Measurements from ENCODE around the gene SIN3A. TPM values are rescaled to one million over a fixed set of nuclear protein-coding genes. Genes with fewer than 3 reads are reported as not detected.

Gene SIN3A
- total RNA-seq, 2 donors from 2014 or later: 51.4 to 54.3 TPM

- intact Hi-C loops (cut with DNase I): no loop called here
- H3K27ac ChIP-seq: no peak overlapping the region
- DNase-seq: no peak
- no peaks in the 10 kb centered on the region for H3K36me3 ChIP-seq
- no peaks in the 10 kb centered on the region for H3K27me3 ChIP-seq
- no peak for TF ChIP-seq CTCF (IDR thresholded peaks at IDR 0.05)
- no peak overlapping the region for H3K4me3 ChIP-seq
- no peaks in the 10 kb centered on the region for H3K9me3 ChIP-seq
- H3K9ac ChIP-seq (ENCODE audit: low read depth in 2 of 2, low read length in 2 of 2): no peak overlapping the region
- H3K4me1 ChIP-seq: no peaks in the 10 kb centered on the region
Observed at GRCh38 chr15:75329571-75329970, 121.9 kb downstream of the SIN3A start.

GRCh38 chr15:75328493-75329314 is 122.8 kb downstream of the SIN3A start:
- DNase-seq: no peak
- Histone ChIP-seq H3K4me1 (no peaks in the 10 kb centered on the region), H3K36me3 (no peaks in the 10 kb centered on the region), H3K9ac (ENCODE audit: low read depth in 2 of 2, low read length in 2 of 2) (no peak overlapping the region), H3K27me3 (no peaks in the 10 kb centered on the region), H3K4me3 (no peak overlapping the region), H3K9me3 (no peaks in the 10 kb centered on the region), H3K27ac (no peak overlapping the region)
- intact Hi-C loops (cut with DNase I): no loop called here
- TF ChIP-seq CTCF (IDR thresholded peaks at IDR 0.05): no peak

GRCh38 chr15:75327491-75327890 is 124.0 kb downstream of the SIN3A start:
- Histone ChIP-seq H3K9me3 (no peaks in the 10 kb centered on the region), H3K4me3 (no peak overlapping the region), H3K4me1 (no peaks in the 10 kb centered on the region), H3K27ac (no peak overlapping the region), H3K36me3 (no peaks in the 10 kb centered on the region), H3K27me3 (no peaks in the 10 kb centered on the region), H3K9ac (ENCODE audit: low read depth in 2 of 2, low read length in 2 of 2) (no peak overlapping the region)
- DNase-seq: no peak
- intact Hi-C loops (cut with DNase I): no loop called here
- no peak for TF ChIP-seq CTCF (IDR thresholded peaks at IDR 0.05)

GRCh38 chr15:75327005-75327404 is 124.5 kb downstream of the SIN3A start:
- no peaks in the 10 kb centered on the region for H3K27me3 ChIP-seq
- TF ChIP-seq CTCF (IDR thresholded peaks at IDR 0.05): no peak
- no peaks in the 10 kb centered on the region for H3K36me3 ChIP-seq
- no peak for DNase-seq
- no peak overlapping the region for H3K9ac ChIP-seq (ENCODE audit: low read depth in 2 of 2, low read length in 2 of 2)
- H3K4me3 ChIP-seq: no peak overlapping the region
- no peaks in the 10 kb centered on the region for H3K9me3 ChIP-seq
- H3K27ac ChIP-seq: no peak overlapping the region
- H3K4me1 ChIP-seq: no peaks in the 10 kb centered on the region
- intact Hi-C loops (cut with DNase I): no loop called here

- TF ChIP-seq CTCF (IDR thresholded peaks at IDR 0.05): no peak
- no peak for DNase-seq
- Histone ChIP-seq H3K9me3 (no peaks in the 10 kb centered on the region), H3K4me3 (no peak overlapping the region), H3K36me3 (no peaks in the 10 kb centered on the region), H3K4me1 (no peaks in the 10 kb centered on the region), H3K9ac (ENCODE audit: low read depth in 2 of 2, low read length in 2 of 2) (no peak overlapping the region), H3K27me3 (no peaks in the 10 kb centered on the region), H3K27ac (no peak overlapping the region)
- intact Hi-C loops (cut with DNase I): no loop called here
Observed at GRCh38 chr15:75325922-75326321, 125.6 kb downstream of the SIN3A start.

Data from colonic mucosa (tissue), 4 donors.